ENCODE results near the gene TMEM255B. TPM values are rescaled to one million over a fixed set of nuclear protein-coding genes. Genes with fewer than 3 reads are reported as not detected.
A peak's percentile ranks its signal among the peaks of the same experiment; 100 is the strongest.
"Not testable (repeated sequence)": the region's sequence is repeated elsewhere in the genome, so short reads cannot be mapped to it uniquely, and the experiment has no call there.

Gene TMEM255B
- total RNA-seq, 2 donors from 2014 or later = 1.3 to 2.2 TPM

DNA sequence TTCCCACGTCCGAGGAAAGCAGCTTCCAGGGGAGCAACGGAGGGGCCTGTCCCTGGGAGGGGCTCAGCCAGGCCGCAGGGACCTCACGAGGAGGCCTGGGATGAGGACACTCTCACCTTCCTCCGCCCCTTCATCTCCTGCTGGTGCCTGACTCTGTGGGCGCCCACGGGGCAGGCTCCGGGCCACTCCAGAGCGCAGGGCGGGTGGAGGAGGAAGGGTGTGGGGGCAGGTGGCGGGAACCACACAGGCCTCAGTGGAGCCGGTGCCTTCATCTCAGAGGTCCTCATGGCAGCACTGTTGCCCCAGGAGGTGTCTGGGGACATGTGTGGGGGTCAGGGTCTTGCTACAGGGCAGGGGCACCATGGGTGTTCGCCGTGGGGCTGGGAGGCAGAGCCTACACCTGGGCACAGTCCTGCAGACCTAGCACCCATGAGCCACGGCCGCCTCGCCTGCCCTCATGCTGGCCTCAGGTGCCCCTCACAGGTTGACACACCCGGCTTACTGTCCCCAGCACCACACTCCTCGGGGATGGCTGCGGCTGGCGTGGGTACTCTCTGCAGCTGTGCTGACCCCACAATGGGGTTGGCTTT lies 10.1 kb upstream of the TMEM255B start:
- DNase-seq (ENCODE audit: low spot score) (no peak), ATAC-seq (peak in 1 of 2 donors; percentile 57)
- Mint-ChIP-seq H3K9me3 (peaks cover 10% of the 10 kb centered on the region), H3K36me3 (no peaks in the 10 kb centered on the region), H3K27ac (no peak overlapping the region), H3K4me1 (ENCODE audit: low read depth in 2 of 2) (peaks cover 10 to 11% of the 10 kb centered on the region in 2 donors), H3K4me3 (no peak overlapping the region), H3K27me3 (peaks cover 4 to 8% of the 10 kb centered on the region in 2 donors)

DNA sequence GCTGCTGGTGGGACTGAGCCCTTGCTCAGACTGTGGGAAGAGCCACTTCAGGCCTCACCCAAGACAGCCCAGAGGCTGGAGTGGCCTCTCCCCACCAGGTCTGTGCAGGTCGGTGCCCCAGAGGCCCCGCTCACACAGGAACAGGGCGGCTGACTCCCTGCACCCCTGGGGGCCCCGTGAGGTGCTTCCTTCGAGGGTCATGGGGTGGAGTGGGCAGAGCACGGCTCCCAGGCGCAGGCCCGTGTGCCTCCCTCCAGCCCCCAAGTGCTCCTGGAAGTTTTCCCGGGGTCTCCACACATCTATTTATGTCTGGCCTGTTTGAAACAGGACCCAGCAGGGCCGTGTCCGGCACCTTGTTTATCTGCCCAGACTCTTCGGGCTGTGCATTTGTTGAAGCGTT lies 9.5 kb upstream of the TMEM255B start:
- H3K36me3 Mint-ChIP-seq = no peaks in the 10 kb centered on the region
- H3K4me3 Mint-ChIP-seq = no peak overlapping the region
- H3K9me3 Mint-ChIP-seq = peaks cover 10% of the 10 kb centered on the region
- peaks cover 4 to 7% of the 10 kb centered on the region in 2 donors for H3K27me3 Mint-ChIP-seq
- H3K27ac Mint-ChIP-seq = no peak overlapping the region
- DNase-seq (ENCODE audit: low spot score) (no peak), ATAC-seq (peak in 1 of 2 donors; percentile 43)
- peaks cover 10 to 11% of the 10 kb centered on the region in 2 donors for H3K4me1 Mint-ChIP-seq (ENCODE audit: low read depth in 2 of 2)

DNA sequence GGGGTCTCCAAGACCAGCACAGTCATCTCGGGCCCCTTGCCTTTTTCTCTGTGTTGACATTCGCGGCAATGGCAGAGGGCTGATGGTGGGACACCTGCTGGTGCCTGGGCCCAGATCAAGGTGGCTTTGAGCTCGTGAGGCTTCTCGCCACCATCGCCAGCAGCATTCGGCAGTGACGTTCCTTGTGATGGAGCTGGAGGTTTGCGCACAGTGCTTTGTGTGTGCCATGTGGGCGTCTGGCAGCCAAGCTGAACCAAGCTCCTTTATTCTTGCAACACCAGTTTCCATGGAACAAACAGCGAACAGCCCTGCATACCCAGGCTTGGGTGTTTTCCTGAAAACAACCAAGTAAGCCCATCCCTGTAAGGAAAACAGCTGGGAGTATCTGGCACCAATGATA lies 9.1 kb upstream of the TMEM255B start:
- Mint-ChIP-seq H3K4me3 (no peak overlapping the region), H3K4me1 (ENCODE audit: low read depth in 2 of 2) (peaks cover 8 to 10% of the 10 kb centered on the region in 2 donors), H3K9me3 (peaks cover 10% of the 10 kb centered on the region), H3K27me3 (peaks cover 3 to 5% of the 10 kb centered on the region in 2 donors), H3K27ac (no peak overlapping the region), H3K36me3 (no peaks in the 10 kb centered on the region)
- ATAC-seq = no peak
- DNase-seq (ENCODE audit: low spot score) = no peak

DNA sequence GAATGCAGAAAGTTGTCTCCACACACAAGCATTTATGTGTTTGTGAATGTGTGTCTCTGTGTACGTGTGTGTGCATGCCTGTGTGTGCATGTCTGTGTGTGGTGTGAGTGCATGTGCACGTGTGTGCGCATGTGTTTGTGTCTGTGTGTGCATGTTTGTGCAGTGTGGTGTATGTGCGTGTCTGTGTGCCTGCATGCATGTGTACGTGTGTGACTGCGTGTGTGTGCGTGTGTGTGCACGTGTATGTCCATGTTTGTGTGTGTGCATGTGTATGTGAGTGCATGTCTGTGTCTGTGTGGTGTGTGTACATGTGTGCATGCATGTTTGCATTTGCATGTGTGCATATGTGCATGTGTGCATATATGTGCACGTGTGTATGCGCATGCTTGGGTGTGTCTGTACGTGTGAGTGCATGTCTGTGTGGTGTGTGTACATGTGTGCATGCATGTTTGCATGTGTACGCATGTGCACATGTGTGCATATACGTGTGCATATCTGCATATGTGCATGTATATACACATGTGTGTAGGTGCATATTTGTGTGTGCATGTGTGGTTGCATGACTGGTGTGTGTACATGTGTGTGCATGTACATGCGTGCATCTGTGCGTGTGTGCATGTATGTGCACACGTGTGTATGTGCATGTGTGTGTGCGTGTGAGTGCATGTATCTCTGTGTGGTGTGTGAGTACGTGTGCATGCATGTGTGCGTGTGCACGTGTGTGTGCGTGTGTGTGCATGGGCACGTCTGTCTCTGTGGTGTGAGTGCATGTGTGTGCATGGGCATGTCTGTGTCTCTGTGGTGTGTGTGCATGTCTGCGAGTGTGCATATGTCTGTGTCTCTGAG lies 8.2 kb upstream of the TMEM255B start:
- H3K27me3 Mint-ChIP-seq = peaks cover 0 to 6% of the 10 kb centered on the region in 2 donors
- no peaks in the 10 kb centered on the region for H3K36me3 Mint-ChIP-seq
- no peak for DNase-seq (ENCODE audit: low spot score)
- no peak overlapping the region for H3K4me3 Mint-ChIP-seq
- peaks cover 6 to 10% of the 10 kb centered on the region in 2 donors for H3K4me1 Mint-ChIP-seq (ENCODE audit: low read depth in 2 of 2)
- ATAC-seq = no peak
- H3K27ac Mint-ChIP-seq = no peak overlapping the region
- H3K9me3 Mint-ChIP-seq = peaks cover 10% of the 10 kb centered on the region

DNA sequence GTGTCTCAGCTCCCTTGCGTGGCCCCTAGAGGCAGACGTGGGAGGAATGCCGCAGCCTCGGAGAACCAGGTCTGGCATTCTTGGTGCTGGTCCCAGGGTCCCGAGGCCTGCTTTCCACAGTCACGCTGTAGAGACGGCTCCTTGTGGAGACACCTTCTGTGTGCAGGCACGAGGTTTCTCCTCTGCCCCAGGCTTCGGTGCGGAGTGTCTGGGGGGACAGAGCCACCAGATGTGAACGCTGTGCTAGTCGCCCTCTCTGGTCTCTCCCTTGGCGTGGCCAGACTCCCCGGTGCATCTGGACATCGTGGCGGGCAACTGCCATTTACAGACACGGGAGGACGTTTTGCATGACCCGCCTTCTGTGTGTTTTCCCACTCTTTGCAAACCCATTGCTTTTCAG lies 7.5 kb upstream of the TMEM255B start:
- H3K4me1 Mint-ChIP-seq (ENCODE audit: low read depth in 2 of 2) = peaks cover 6 to 10% of the 10 kb centered on the region in 2 donors
- no peak overlapping the region for H3K27ac Mint-ChIP-seq
- peaks cover 10% of the 10 kb centered on the region for H3K9me3 Mint-ChIP-seq
- H3K27me3 Mint-ChIP-seq = peaks cover 0 to 6% of the 10 kb centered on the region in 2 donors
- ATAC-seq (no peak), DNase-seq (ENCODE audit: low spot score) (no peak)
- no peak overlapping the region for H3K4me3 Mint-ChIP-seq
- H3K36me3 Mint-ChIP-seq = no peaks in the 10 kb centered on the region

DNA sequence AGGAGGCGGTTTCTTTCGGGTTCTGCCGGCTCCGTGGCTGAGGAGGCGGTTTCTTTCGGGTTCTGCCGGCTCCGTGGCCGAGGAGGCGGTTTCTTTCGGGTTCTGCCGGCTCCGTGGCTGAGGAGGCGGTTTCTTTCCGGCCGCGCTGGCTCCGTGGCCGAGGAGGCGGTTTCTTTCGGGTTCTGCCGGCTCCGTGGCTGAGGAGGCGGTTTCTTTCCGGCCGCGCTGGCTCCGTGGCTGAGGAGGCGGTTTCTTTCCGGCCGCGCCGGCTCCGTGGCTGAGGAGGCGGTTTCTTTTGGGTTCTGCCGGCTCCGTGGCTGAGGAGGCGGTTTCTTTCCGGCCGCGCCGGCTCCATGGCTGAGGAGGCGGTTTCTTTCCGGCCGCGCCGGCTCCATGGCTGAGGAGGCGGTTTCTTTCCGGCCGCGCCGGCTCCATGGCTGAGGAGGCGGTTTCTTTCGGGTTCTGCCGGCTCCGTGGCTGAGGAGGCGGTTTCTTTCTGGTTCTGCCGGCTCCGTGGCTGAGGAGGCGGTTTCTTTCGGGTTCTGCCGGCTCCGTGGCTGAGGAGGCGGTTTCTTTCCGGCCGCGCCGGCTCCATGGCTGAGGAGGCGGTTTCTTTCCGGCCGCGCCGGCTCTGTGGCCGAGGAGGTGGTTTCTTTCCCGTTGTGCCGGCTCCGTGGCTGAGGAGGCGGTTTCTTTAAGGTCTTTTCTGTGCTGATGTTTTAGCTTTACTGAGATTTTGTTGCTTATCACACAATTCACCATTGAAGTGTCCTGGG lies 6.6 kb upstream of the TMEM255B start:
- not testable (repeated sequence) for H3K4me3 Mint-ChIP-seq; ATAC-seq; H3K27ac Mint-ChIP-seq; DNase-seq (ENCODE audit: low spot score); H3K36me3 Mint-ChIP-seq
- Mint-ChIP-seq H3K27me3 (peaks cover 7 to 10% of the 10 kb centered on the region in 2 donors), H3K9me3 (peaks cover 10% of the 10 kb centered on the region), H3K4me1 (ENCODE audit: low read depth in 2 of 2) (peaks cover 10 to 15% of the 10 kb centered on the region in 2 donors)

DNA sequence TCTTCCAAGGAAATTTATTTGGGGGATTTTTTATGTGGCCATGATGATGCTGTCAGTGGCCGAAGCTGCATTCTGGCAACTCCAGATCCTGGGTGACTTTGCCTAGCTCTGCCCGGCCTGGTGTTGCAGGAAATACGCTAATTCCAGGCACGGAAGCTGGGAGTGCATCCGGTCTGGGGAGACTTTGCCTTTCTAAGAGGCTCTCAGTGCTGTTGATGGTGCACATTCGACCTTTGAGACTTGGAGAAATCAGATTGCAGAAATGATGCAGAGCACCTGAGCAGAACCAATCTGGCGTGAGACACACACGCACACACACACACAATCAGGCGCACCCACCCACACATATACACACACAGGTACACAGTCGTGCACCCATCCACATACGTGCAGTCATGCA lies 5.9 kb upstream of the TMEM255B start:
- Mint-ChIP-seq H3K27ac (no peak overlapping the region), H3K36me3 (no peaks in the 10 kb centered on the region), H3K4me1 (ENCODE audit: low read depth in 2 of 2) (peaks cover 10 to 15% of the 10 kb centered on the region in 2 donors), H3K27me3 (peaks cover 10 to 16% of the 10 kb centered on the region in 2 donors), H3K4me3 (no peak overlapping the region), H3K9me3 (peaks cover 10% of the 10 kb centered on the region)
- no peak for ATAC-seq
- DNase-seq (ENCODE audit: low spot score) = no peak

DNA sequence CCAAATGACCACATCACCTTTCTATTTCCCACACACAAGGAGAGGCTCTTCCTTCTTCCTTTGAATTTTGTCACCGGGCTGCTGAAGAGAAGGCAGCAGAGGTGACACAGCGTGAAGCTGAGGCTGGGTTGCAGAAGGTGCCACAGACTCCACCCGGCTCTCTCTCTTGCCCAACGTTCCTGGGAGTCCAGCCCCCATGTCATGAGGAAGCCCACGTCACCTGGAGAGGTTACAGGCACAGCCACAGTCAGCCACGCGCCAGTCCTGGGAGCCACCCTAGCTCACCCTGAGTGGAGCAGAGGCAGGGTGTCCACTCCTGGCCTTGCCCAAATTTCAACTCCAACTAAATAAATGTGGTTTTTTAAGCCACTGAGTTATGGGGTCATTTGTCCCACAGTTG lies 4.8 kb upstream of the TMEM255B start:
- H3K9me3 Mint-ChIP-seq = peaks cover 10% of the 10 kb centered on the region
- H3K27me3 Mint-ChIP-seq = peaks cover 16 to 20% of the 10 kb centered on the region in 2 donors
- ATAC-seq = no peak
- no peak overlapping the region for H3K4me3 Mint-ChIP-seq
- H3K27ac Mint-ChIP-seq = no peak overlapping the region
- H3K4me1 Mint-ChIP-seq (ENCODE audit: low read depth in 2 of 2) = peaks cover 14 to 16% of the 10 kb centered on the region in 2 donors
- H3K36me3 Mint-ChIP-seq = no peaks in the 10 kb centered on the region
- no peak for DNase-seq (ENCODE audit: low spot score)

DNA sequence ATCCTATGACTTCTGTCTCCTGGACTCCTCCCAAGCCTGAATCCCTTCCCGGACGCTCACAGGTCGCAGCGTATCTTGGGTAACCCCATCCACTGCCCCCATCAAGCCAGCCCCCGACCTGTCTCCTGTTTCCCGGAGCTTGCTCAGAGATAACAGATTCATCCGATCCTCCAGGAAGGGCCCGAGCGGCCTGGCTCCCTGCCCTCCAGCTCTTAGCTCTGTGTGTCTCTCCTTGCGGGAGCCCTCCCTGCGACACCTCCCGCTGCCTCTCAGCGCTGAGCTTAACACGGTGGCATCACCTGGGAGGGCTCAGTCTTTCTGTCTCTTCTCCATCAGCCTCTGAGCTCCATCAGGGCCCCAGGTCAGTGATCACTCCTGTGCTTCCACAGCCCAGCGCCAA lies 4.3 kb upstream of the TMEM255B start:
- ATAC-seq (no peak), DNase-seq (ENCODE audit: low spot score) (no peak)
- no peak overlapping the region for H3K27ac Mint-ChIP-seq
- H3K4me3 Mint-ChIP-seq = no peak overlapping the region
- peaks cover 18 to 21% of the 10 kb centered on the region in 2 donors for H3K4me1 Mint-ChIP-seq (ENCODE audit: low read depth in 2 of 2)
- H3K27me3 Mint-ChIP-seq = peaks cover 21 to 24% of the 10 kb centered on the region in 2 donors
- H3K36me3 Mint-ChIP-seq = no peaks in the 10 kb centered on the region
- H3K9me3 Mint-ChIP-seq = peaks cover 10% of the 10 kb centered on the region

DNA sequence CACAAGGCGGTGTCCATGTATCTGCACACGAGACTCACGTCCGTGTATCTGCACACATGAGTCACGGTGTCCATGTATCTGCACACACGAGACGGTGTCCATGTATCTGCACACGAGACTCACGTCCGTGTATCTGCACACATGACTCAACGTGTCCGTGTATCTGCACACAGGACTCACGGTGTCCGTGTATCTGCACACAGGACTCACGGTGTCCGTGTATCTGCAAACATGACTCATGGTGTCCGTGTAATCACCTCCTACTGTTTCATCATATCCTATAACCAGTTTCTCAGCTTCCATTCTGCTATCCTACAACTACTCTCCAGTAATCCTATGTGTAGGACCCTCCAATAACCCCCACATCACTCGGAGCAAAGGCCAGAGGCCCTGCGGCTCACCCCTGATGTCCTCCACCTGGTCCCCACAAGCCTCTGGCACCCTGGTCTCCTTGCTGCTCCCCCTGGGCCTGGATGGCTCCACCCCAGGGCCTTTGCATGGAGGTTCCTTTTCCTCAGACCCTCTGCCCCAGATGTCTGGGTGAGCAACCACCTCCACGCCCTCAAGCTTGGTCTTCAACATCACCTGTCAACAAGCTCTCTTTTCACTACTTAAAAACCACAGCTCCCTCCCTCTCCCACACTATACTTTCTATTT lies 2.5 kb upstream of the TMEM255B start:
- DNase-seq (ENCODE audit: low spot score) (no peak), ATAC-seq (no peak)
- Mint-ChIP-seq H3K4me1 (ENCODE audit: low read depth in 2 of 2) (peaks cover 13 to 18% of the 10 kb centered on the region in 2 donors), H3K27ac (no peak overlapping the region), H3K4me3 (no peak overlapping the region), H3K9me3 (no peaks in the 10 kb centered on the region), H3K36me3 (no peaks in the 10 kb centered on the region), H3K27me3 (peaks cover 37 to 40% of the 10 kb centered on the region in 2 donors)

DNA sequence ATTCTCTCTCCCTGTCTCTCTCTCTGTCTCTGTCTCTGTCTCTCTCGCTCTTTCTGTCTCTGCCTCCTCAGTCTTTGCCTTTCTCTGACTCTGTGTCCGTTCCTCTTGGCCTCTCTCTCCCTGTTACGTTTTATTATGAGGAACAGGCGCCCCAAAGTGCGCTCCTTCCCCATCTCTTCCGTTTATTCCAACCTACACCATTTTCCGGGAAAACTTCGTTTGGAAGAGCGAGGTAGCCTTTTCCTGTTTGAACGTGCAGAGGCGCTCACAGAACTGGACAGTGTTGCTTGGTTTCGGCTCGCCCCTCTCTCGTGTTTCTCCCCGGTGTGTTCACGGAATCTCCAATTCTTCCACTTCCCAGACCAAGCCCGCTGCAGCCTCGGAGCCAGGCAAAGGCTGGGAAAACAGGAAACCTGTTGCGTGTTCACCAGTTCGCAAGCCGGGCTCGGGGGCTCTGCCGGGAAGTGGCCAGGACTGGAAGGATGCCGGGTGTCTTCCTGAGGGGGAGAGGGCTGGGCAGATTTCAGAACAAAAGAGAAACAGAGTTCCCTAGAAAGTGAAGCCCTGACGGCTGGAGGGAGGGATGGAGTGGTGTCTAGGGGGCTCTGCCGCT lies 605 bp downstream of the TMEM255B start:
- Mint-ChIP-seq H3K4me1 (ENCODE audit: low read depth in 2 of 2) (peaks cover 13 to 18% of the 10 kb centered on the region in 2 donors), H3K27me3 (peaks cover 47 to 61% of the 10 kb centered on the region in 2 donors), H3K27ac (no peak overlapping the region), H3K36me3 (no peaks in the 10 kb centered on the region), H3K9me3 (no peaks in the 10 kb centered on the region), H3K4me3 (peak overlapping the region; percentile 93)
- DNase-seq (ENCODE audit: low spot score) (no peak), ATAC-seq (no peak)

DNA sequence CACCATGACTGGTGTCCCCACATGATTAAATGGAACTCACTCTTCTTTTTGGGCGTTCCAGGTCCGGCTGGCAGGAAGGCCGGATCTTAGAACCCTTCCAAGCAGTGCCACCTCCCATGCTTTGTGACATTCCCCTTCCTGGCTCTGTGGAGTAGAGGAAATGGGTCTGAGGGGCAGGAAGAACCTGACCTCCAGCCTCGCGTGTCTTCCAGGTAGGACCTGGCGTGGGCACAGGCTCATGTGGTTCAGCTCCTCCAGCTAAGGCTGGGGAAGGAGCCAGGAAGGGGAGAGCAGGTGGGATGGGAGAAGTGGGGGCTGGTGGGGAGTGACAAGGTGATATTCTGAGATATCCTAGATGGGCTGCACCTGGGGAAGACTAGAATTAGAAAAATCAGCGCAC lies 2.1 kb downstream of the TMEM255B start:
- Mint-ChIP-seq H3K4me1 (ENCODE audit: low read depth in 2 of 2) (peaks cover 13 to 18% of the 10 kb centered on the region in 2 donors), H3K36me3 (no peaks in the 10 kb centered on the region), H3K27ac (no peak overlapping the region), H3K27me3 (peaks cover 44 to 61% of the 10 kb centered on the region in 2 donors), H3K4me3 (peak overlapping the region; percentile 18), H3K9me3 (no peaks in the 10 kb centered on the region)
- no peak for DNase-seq (ENCODE audit: low spot score)
- no peak for ATAC-seq

DNA sequence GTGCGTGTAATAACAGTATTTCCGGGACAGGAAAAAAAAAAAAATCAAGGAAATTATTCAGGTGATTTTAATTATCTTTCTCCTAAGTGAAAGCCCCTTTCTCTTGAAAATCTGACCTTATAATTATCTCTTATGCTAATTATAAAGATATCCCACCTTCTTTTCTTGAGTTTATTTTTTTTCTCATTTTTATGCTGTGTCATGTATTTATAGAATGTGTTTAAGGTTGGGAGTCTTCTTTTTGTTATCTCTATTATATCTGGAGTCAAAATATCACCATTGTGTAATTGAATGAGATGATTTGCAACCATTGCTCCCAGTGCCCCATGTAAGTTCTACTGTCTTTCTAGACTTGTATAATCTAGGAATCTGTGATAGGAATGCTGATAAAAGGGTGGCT lies 3.0 kb downstream of the TMEM255B start:
- peaks cover 11 to 14% of the 10 kb centered on the region in 2 donors for H3K4me1 Mint-ChIP-seq (ENCODE audit: low read depth in 2 of 2)
- no peak for ATAC-seq
- H3K4me3 Mint-ChIP-seq = no peak overlapping the region
- H3K27me3 Mint-ChIP-seq = peaks cover 42 to 56% of the 10 kb centered on the region in 2 donors
- no peak overlapping the region for H3K27ac Mint-ChIP-seq
- DNase-seq (ENCODE audit: low spot score) = no peak
- no peaks in the 10 kb centered on the region for H3K36me3 Mint-ChIP-seq
- no peaks in the 10 kb centered on the region for H3K9me3 Mint-ChIP-seq

Measured in natural killer cell treated with Interleukin-12 subunit alpha and Interleukin-12 subunit beta and Interleukin-15 and Interleukin-18, amount 100 ng/mL, for 72 hours (primary cell).